GM21723 (cell line): ENCODE results near the gene TXNRD1.
"Not testable (repeated sequence)": the region's sequence is repeated elsewhere in the genome, so short reads cannot be mapped to it uniquely, and the experiment has no call there.

Source experiments
- ATAC-seq: cut with Tn5 transposase; IDR thresholded peaks from one replicate; pipeline ENCODE4 v1.9.1; 2021; ENCODE audit warnings: mild to moderate bottlenecking, moderate library complexity; ENCODE audit not compliant: unreplicated experiment

TXNRD1 gene

GRCh38 chr12:104319918-104320626, 104.5 kb downstream of the TXNRD1 start:
- no peak for ATAC-seq

- no peak for ATAC-seq
Measured at GRCh38 chr12:104320627-104321024, 105.0 kb downstream of the TXNRD1 start.

GRCh38 chr12:104321949-104322348, 106.4 kb downstream of the TXNRD1 start:
- no peak for ATAC-seq

GRCh38 chr12:104322533-104322932, 107.0 kb downstream of the TXNRD1 start:
- ATAC-seq, result not testable (repeated sequence)

GRCh38 chr12:104323899-104324298, 108.3 kb downstream of the TXNRD1 start:
- no peak for ATAC-seq

GRCh38 chr12:104328278-104328677, 112.7 kb downstream of the TXNRD1 start:
- not testable (repeated sequence) for ATAC-seq

GRCh38 chr12:104328790-104329189, 113.2 kb downstream of the TXNRD1 start:
- ATAC-seq, result no peak

GRCh38 chr12:104329707-104330532, 114.3 kb downstream of the TXNRD1 start:
- no peak for ATAC-seq

GRCh38 chr12:104331376-104331775, 115.8 kb downstream of the TXNRD1 start:
- ATAC-seq, result no peak

- not testable (repeated sequence) for ATAC-seq
Measured at GRCh38 chr12:104332273-104332672, 116.7 kb downstream of the TXNRD1 start.

- ATAC-seq, result no peak
Measured at GRCh38 chr12:104333692-104334255, 118.2 kb downstream of the TXNRD1 start.

- ATAC-seq, result no peak
Measured at GRCh38 chr12:104334581-104334980, 119.0 kb downstream of the TXNRD1 start.

GRCh38 chr12:104336115-104336514, 120.5 kb downstream of the TXNRD1 start:
- ATAC-seq, result no peak

- no peak for ATAC-seq
Measured at GRCh38 chr12:104337030-104337558, 121.5 kb downstream of the TXNRD1 start.

- ATAC-seq, result no peak
Measured at GRCh38 chr12:104339663-104340062, 124.1 kb downstream of the TXNRD1 start.

- no peak for ATAC-seq
Measured at GRCh38 chr12:104340177-104340576, 124.6 kb downstream of the TXNRD1 start.

GRCh38 chr12:104340925-104341611, 125.5 kb downstream of the TXNRD1 start:
- ATAC-seq, result no peak

- ATAC-seq, result no peak
Measured at GRCh38 chr12:104342147-104342546, 126.6 kb downstream of the TXNRD1 start.

GRCh38 chr12:104342635-104343249, 127.2 kb downstream of the TXNRD1 start:
- no peak for ATAC-seq

- no peak for ATAC-seq
Measured at GRCh38 chr12:104344682-104345081, 129.1 kb downstream of the TXNRD1 start.
